Stimulated activated CD4-positive, alpha-beta T cell treated with anti-CD3 and anti-CD28 coated beads, Interleukin-2, amount 100 ng/mL, for 48 hours (primary cell): Measurements from ENCODE around the gene FMN1.

Experiments used
- DNase-seq, 2 donors: peaks; one replicate each; pipeline ENCODE4 v3.0.0-alpha.2; 2020

FMN1 gene

GRCh38 chr15:33152502-33153109, 41.9 kb downstream of the FMN1 start:
- DNase-seq = no peak

- no peak for DNase-seq
These were observed 43.5 kb downstream of the FMN1 start for GRCh38 chr15:33150971-33151370.

GRCh38 chr15:33150431-33150941, 44.0 kb downstream of the FMN1 start:
- no peak for DNase-seq

- DNase-seq = no peak
These were observed 44.6 kb downstream of the FMN1 start for GRCh38 chr15:33149919-33150318.

- no peak for DNase-seq
These were observed 46.3 kb downstream of the FMN1 start for GRCh38 chr15:33148129-33148751.

- no peak for DNase-seq
These were observed 48.5 kb downstream of the FMN1 start for GRCh38 chr15:33146051-33146450.

GRCh38 chr15:33145447-33145846, 49.1 kb downstream of the FMN1 start:
- DNase-seq = no peak

GRCh38 chr15:33142708-33143107, 51.8 kb downstream of the FMN1 start:
- no peak for DNase-seq

GRCh38 chr15:33138000-33138399, 56.5 kb downstream of the FMN1 start:
- DNase-seq = no peak

GRCh38 chr15:33137101-33137500, 57.4 kb downstream of the FMN1 start:
- DNase-seq = no peak

- DNase-seq = no peak
These were observed 58.2 kb downstream of the FMN1 start for GRCh38 chr15:33136353-33136752.

- no peak for DNase-seq
These were observed 59.1 kb downstream of the FMN1 start for GRCh38 chr15:33135355-33135781.

- DNase-seq = no peak
These were observed 61.7 kb downstream of the FMN1 start for GRCh38 chr15:33132722-33133345.

GRCh38 chr15:33132233-33132580, 62.3 kb downstream of the FMN1 start:
- DNase-seq = no peak

GRCh38 chr15:33131552-33132232, 62.8 kb downstream of the FMN1 start:
- DNase-seq = no peak

GRCh38 chr15:33126559-33127290, 67.8 kb downstream of the FMN1 start:
- peak; percentile 39 to 53 for DNase-seq

- DNase-seq = no peak
These were observed 68.5 kb downstream of the FMN1 start for GRCh38 chr15:33125894-33126537.

- no peak for DNase-seq
These were observed 69.7 kb downstream of the FMN1 start for GRCh38 chr15:33124811-33125210.

GRCh38 chr15:33124279-33124678, 70.2 kb downstream of the FMN1 start:
- DNase-seq = no peak

- no peak for DNase-seq
These were observed 74.6 kb downstream of the FMN1 start for GRCh38 chr15:33119865-33120264.

GRCh38 chr15:33119273-33119672, 75.2 kb downstream of the FMN1 start:
- DNase-seq = no peak

- no peak for DNase-seq
These were observed 78.3 kb downstream of the FMN1 start for GRCh38 chr15:33116198-33116597.
